GM12878 (cell line): ENCODE results near the gene DCAF17. TPM values are rescaled to one million over a fixed set of nuclear protein-coding genes. Genes with fewer than 3 reads are reported as not detected.
A peak's percentile ranks its signal among the peaks of the same experiment; 100 is the strongest.

Experiments
- ATAC-seq: fragments of 200-7000 bp; cut with Tn5 transposase; 3 replicates; pipeline ENCODE4 v1.9.1; 2020; ENCODE audit warnings: mild to moderate bottlenecking, moderate library complexity
- BruUV-seq: library from RNA; stranded (reverse); fragments of 400-500 nt; replicated peaks from 2 replicates; lab custom pipeline; 2021; lab: Mats Ljungman, UMichigan
- CTCF ChIA-PET: fragments of 300-600 bp; sonication (Branson Sonifier 250); formaldehyde crosslinking; extraction: SDS; loops from one replicate; lab custom pipeline; 2021; ENCODE audit warnings: inconsistent platforms; lab: Yijun Ruan, JAX
- POLR2A ChIA-PET: fragments of 350-600 bp; formaldehyde crosslinking; extraction: SDS; loops from one replicate; lab custom pipeline; 2021; ENCODE audit warnings: inconsistent platforms; lab: Charles Lee
- RAD21 ChIA-PET: fragments of 300-600 bp; sonication (Branson Sonifier 250); formaldehyde crosslinking; loops from one replicate; lab custom pipeline; 2023; ENCODE audit warnings: antibody characterized with exemption; ENCODE audit not compliant: unreplicated experiment; lab: Charles Lee
- SMC1A ChIA-PET: fragments of 300-600 bp; sonication (Branson Sonifier 250); formaldehyde crosslinking; loops from one replicate; lab custom pipeline; 2023; ENCODE audit not compliant: unreplicated experiment, uncharacterized antibody; lab: Charles Lee
- DNase-seq: peaks from one replicate; pipeline ENCODE4 v3.0.0-alpha.2; 2011; ENCODE audit warnings: low read depth, low spot score
- FAIRE-seq: peaks from 3 replicates; lab custom pipeline; 2011; peaks lifted over from hg19 to GRCh38; lab: Jason Lieb, UNC
- H2AFZ ChIP-seq: 2 replicates; pipeline ENCODE4 v1.6.0; 2011; ENCODE audit warnings: low read depth, low read length, control low read depth; ENCODE audit not compliant: control insufficient read depth
- H3K27ac ChIP-seq: 2 replicates; pipeline ENCODE4 v1.5.1; 2011; ENCODE audit warnings: control low read depth; ENCODE audit not compliant: control insufficient read depth, insufficient read depth
- H3K27me3 ChIP-seq, 2 experiments: replicated peaks in 1 of 2; 2 replicates each; pipeline versions ENCODE4 v1.6.0 to v1.6.1; 2011; ENCODE audit warnings: low read length in 1 of 2; ENCODE audit not compliant: control insufficient read depth in 2 of 2, insufficient read depth in 2 of 2
- H3K36me3 ChIP-seq, 2 experiments: 2 replicates each; pipeline ENCODE4 v1.5.1; 2011; ENCODE audit warnings: low read length in 1 of 2; ENCODE audit not compliant: control insufficient read depth in 2 of 2, insufficient read depth in 2 of 2
- H3K4me1 ChIP-seq: 2 replicates; pipeline ENCODE4 v1.6.1; 2011; ENCODE audit warnings: mild to moderate bottlenecking, low read length, moderate library complexity, mixed read lengths; ENCODE audit not compliant: control insufficient read depth, insufficient read depth
- H3K4me2 ChIP-seq: 2 replicates; pipeline ENCODE4 v1.6.0; 2011; ENCODE audit warnings: control low read depth; ENCODE audit not compliant: control insufficient read depth, insufficient read depth
- H3K4me3 ChIP-seq: fragments of 200-600 bp; sonication (generic); 2 replicates; pipeline ENCODE4 v1.5.1; 2016
- H3K79me2 ChIP-seq: 2 replicates; pipeline ENCODE4 v1.6.0; 2011; ENCODE audit warnings: low read length; ENCODE audit not compliant: control insufficient read depth, insufficient read depth
- H3K9ac ChIP-seq: 2 replicates; pipeline ENCODE4 v1.8.0; 2011; ENCODE audit warnings: low read length, control low read depth, mixed read lengths; ENCODE audit not compliant: control insufficient read depth, insufficient read depth
- H3K9me3 ChIP-seq: replicated peaks from 3 replicates; pipeline ENCODE4 v1.5.1; 2011; ENCODE audit warnings: mild to moderate bottlenecking, low read length; ENCODE audit not compliant: control insufficient read depth, insufficient read depth
- H4K20me1 ChIP-seq: 2 replicates; pipeline ENCODE4 v1.6.0; 2011; ENCODE audit not compliant: control insufficient read depth, insufficient read depth
- CBX3 ChIP-seq: fragments of 200-600 bp; sonication (generic); IDR thresholded peaks from 2 replicates; pipeline ENCODE4 v1.6.1; 2016; ENCODE audit warnings: low read depth, borderline replicate concordance
- EED ChIP-seq: sonication (generic); IDR thresholded peaks from 2 replicates; pipeline ENCODE4 v1.6.1; 2016; ENCODE audit warnings: antibody characterized with exemption, low read depth
- ESRRA ChIP-seq: IDR thresholded peaks from 2 replicates; pipeline ENCODE4 v1.6.1; 2012; ENCODE audit warnings: mild to moderate bottlenecking, low read length, improper control_type of control experiment
- HDAC2 ChIP-seq: fragments of 200-600 bp; sonication (generic); IDR thresholded peaks from 2 replicates; pipeline ENCODE4 v1.6.1; 2017
- NFXL1 ChIP-seq: fragments of 450-650 bp; IDR thresholded peaks from 2 replicates; pipeline ENCODE4 v1.6.1; 2017; ENCODE audit warnings: antibody characterized with exemption, mild to moderate bottlenecking, borderline replicate concordance
- NFYB ChIP-seq: IDR thresholded peaks from 2 replicates; pipeline ENCODE4 v1.6.1; 2011; ENCODE audit warnings: low read depth, mild to moderate bottlenecking, low read length, improper control_type of control experiment, moderate library complexity; ENCODE audit not compliant: insufficient read depth
- POLR2AphosphoS2 ChIP-seq: IDR thresholded peaks from 2 replicates; pipeline ENCODE4 v1.6.1; 2011; ENCODE audit warnings: low read depth, mild to moderate bottlenecking, low read length, improper control_type of control experiment, moderate library complexity
- SMC3 ChIP-seq: IDR thresholded peaks from 2 replicates; pipeline ENCODE4 v1.6.1; 2011; ENCODE audit warnings: low read length, improper control_type of control experiment, borderline replicate concordance
- SREBF1 ChIP-seq: IDR thresholded peaks from 2 replicates; pipeline ENCODE4 v1.6.1; 2012; ENCODE audit warnings: mild to moderate bottlenecking, low read length
- SREBF2 ChIP-seq: IDR thresholded peaks from 2 replicates; pipeline ENCODE4 v1.6.1; 2012; ENCODE audit warnings: mild to moderate bottlenecking, low read length
- YBX1 ChIP-seq: fragments of 450-650 bp; IDR thresholded peaks from 2 replicates; pipeline ENCODE4 v1.6.1; 2016; ENCODE audit warnings: antibody characterized with exemption
- ZNF207 ChIP-seq: fragments of 450-650 bp; IDR thresholded peaks from 2 replicates; pipeline ENCODE4 v1.6.1; 2014; ENCODE audit warnings: antibody characterized with exemption, mild to moderate bottlenecking, borderline replicate concordance
- ZNF384 ChIP-seq: IDR thresholded peaks from 2 replicates; pipeline ENCODE4 v1.6.1; 2012; ENCODE audit warnings: low read depth, mild to moderate bottlenecking, low read length, improper control_type of control experiment, borderline replicate concordance
- WGBS: methylation state at CpG from one replicate; pipeline ENCODE4 v1.1.6; 2016; ENCODE audit warnings: low lambda C conversion rate; ENCODE audit not compliant: insufficient replicate concordance, insufficient coverage; ENCODE audit errors: missing lambda C conversion rate; 5-methylcytosine and 5-hydroxymethylcytosine counted together
- in situ Hi-C: fragments of 300-500 bp; cut with MboI; formaldehyde crosslinking; loops from 9 replicates; pipeline ENCODE4 v1.14.3; 2018; ENCODE audit warnings: mixed read lengths
- intact Hi-C: fragments of 100-400 bp; cut with micrococcal nuclease; formaldehyde crosslinking; loops from one replicate; pipeline ENCODE4 v1.14.2; 2022; ENCODE audit not compliant: unreplicated experiment
- polyA plus RNA-seq, 11 experiments: library from polyadenylated mRNA; depleted of rRNA in 4 of 11; unstranded in 6 of 11; stranded (reverse) in 5 of 11; fragments of >200 nt; fragmentation: Nextera tagmentation in 4 of 11; fragmentation: Illumina TruSeq in 1 of 11; extraction: Ambion mirVana in 4 of 11; extraction: Trizol in 1 of 11; gene quantifications; 1 replicate in 1 of 11; 2 replicates in 10 of 11; pipeline versions ENCODE4 v1.2.1 to v1.2.3, GENCODE V29; 2011 to 2016; ENCODE audit warnings: inconsistent platforms in 2 of 11, missing spikeins in 2 of 11, low read depth in 1 of 11
- total RNA-seq, 4 experiments: library from RNA; depleted of rRNA in 3 of 4; stranded (reverse); fragments of >200 nt in 3 of 4; fragmentation: Illumina TruSeq in 1 of 4; extraction: Trizol in 1 of 4; gene quantifications; 2 replicates each; pipeline versions ENCODE4 v1.2.1 to v1.2.3, GENCODE V29; 2013 to 2021
- TF ChIP-seq, protein P1 (sequence below): fragments of 450-650 bp; IDR thresholded peaks from 2 replicates; pipeline ENCODE4 v1.6.1; 2017; ENCODE audit warnings: mild to moderate bottlenecking, moderate library complexity
- TF ChIP-seq, protein P2 (sequence below): fragments of 450-650 bp; IDR thresholded peaks from 2 replicates; pipeline ENCODE4 v1.6.1; 2018; ENCODE audit warnings: mild to moderate bottlenecking, low read depth, moderate library complexity; ENCODE audit not compliant: partially characterized antibody

Gene DCAF17
- total and polyA plus RNA-seq, 10 of the 15 experiments (the other 5 are each of a cell fraction or from before 2014, with no cell fraction given) = 5.2 to 32.9 (median 23.4) TPM

DNA sequence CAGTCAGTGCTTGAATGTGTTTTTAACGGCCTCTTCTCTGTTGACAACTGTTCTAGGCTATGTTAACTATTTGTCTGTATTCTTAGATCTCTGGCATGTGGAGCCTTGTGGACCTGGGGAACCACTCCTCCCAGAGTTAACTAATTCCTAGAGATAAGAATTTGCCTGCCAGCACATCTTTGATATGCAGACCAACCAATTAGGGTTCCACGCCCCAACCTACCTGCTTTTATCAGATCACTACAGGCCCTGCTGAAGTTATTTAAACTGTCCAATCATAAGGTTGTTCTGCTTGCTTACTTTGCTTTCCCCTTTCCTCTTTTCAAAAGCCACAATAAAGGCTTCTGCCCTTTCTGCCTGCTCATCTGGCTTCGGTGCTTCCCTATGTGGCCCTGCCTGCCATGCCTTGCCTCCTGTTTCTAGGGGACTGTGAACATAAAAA lies 79.7 kb downstream of the DCAF17 start:
- H3K4me2 ChIP-seq = peak overlapping the region; percentile 59
- CTCF ChIA-PET = no interaction called here
- H3K9me3 ChIP-seq = no peaks in the 10 kb centered on the region; the same call in 2 of the 3 replicates
- RAD21 ChIA-PET = no interaction called here
- BruUV-seq = no TSS peak
- DNase-seq = peak; percentile 60
- 41% methylated on average over 3 of the region's 3 CpGs for WGBS
- peak overlapping the region; percentile 71 for H2AFZ ChIP-seq
- H4K20me1 ChIP-seq = no peaks in the 10 kb centered on the region
- H3K79me2 ChIP-seq = no peaks in the 10 kb centered on the region
- H3K4me3 ChIP-seq = no peak overlapping the region
- POLR2A ChIA-PET = interaction anchor here (0.8 to 1.3 kb wide), 2 partner anchors 8 to 18 kb away, joined by 3 to 9 read pairs; partner anchors contain the start of gene CYBRD1
- no peaks in the 10 kb centered on the region for H3K36me3 ChIP-seq
- SMC1A ChIA-PET = interaction anchor here (1.2 to 2.5 kb wide), 4 partner anchors 10 to 29 kb away, joined by 4 to 7 read pairs (median 6); no protein-coding TSS in a partner anchor
- FAIRE-seq = peak; percentile 49
- intact Hi-C loops (no loop called here), in situ Hi-C loops (no loop called here)
- peak; percentile 87 for ATAC-seq
- H3K9ac ChIP-seq = peak overlapping the region; percentile 17; the same call in 1 of the 2 replicates
- peak overlapping the region; percentile 71 for H3K27ac ChIP-seq
- no peaks in the 10 kb centered on the region for H3K27me3 ChIP-seq
- peaks cover 30% of the 10 kb centered on the region for H3K4me1 ChIP-seq
- TF ChIP-seq YBX1 (no peak), ESRRA (no peak), CBX3 (no peak), HDAC2 (no peak), ZNF384 (no peak), NFXL1 (no peak), EED (peak; percentile 79), SREBF1 (no peak), POLR2AphosphoS2 (no peak), SREBF2 (no peak), ZNF207 (no peak), SMC3 (no peak), NFYB (peak; percentile 69)
- TF ChIP-seq, protein P1, sequence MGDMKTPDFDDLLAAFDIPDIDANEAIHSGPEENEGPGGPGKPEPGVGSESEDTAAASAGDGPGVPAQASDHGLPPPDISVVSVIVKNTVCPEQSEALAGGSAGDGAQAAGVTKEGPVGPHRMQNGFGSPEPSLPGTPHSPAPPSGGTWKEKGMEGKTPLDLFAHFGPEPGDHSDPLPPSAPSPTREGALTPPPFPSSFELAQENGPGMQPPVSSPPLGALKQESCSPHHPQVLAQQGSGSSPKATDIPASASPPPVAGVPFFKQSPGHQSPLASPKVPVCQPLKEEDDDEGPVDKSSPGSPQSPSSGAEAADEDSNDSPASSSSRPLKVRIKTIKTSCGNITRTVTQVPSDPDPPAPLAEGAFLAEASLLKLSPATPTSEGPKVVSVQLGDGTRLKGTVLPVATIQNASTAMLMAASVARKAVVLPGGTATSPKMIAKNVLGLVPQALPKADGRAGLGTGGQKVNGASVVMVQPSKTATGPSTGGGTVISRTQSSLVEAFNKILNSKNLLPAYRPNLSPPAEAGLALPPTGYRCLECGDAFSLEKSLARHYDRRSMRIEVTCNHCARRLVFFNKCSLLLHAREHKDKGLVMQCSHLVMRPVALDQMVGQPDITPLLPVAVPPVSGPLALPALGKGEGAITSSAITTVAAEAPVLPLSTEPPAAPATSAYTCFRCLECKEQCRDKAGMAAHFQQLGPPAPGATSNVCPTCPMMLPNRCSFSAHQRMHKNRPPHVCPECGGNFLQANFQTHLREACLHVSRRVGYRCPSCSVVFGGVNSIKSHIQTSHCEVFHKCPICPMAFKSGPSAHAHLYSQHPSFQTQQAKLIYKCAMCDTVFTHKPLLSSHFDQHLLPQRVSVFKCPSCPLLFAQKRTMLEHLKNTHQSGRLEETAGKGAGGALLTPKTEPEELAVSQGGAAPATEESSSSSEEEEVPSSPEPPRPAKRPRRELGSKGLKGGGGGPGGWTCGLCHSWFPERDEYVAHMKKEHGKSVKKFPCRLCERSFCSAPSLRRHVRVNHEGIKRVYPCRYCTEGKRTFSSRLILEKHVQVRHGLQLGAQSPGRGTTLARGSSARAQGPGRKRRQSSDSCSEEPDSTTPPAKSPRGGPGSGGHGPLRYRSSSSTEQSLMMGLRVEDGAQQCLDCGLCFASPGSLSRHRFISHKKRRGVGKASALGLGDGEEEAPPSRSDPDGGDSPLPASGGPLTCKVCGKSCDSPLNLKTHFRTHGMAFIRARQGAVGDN = peak; percentile 52; the same call in 1 of the 2 replicates
- TF ChIP-seq, protein P2, sequence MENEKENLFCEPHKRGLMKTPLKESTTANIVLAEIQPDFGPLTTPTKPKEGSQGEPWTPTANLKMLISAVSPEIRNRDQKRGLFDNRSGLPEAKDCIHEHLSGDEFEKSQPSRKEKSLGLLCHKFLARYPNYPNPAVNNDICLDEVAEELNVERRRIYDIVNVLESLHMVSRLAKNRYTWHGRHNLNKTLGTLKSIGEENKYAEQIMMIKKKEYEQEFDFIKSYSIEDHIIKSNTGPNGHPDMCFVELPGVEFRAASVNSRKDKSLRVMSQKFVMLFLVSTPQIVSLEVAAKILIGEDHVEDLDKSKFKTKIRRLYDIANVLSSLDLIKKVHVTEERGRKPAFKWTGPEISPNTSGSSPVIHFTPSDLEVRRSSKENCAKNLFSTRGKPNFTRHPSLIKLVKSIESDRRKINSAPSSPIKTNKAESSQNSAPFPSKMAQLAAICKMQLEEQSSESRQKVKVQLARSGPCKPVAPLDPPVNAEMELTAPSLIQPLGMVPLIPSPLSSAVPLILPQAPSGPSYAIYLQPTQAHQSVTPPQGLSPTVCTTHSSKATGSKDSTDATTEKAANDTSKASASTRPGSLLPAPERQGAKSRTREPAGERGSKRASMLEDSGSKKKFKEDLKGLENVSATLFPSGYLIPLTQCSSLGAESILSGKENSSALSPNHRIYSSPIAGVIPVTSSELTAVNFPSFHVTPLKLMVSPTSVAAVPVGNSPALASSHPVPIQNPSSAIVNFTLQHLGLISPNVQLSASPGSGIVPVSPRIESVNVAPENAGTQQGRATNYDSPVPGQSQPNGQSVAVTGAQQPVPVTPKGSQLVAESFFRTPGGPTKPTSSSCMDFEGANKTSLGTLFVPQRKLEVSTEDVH = no peak
